ENCODE measurements around the gene UNG. TPM values are rescaled to one million over a fixed set of nuclear protein-coding genes. Genes with fewer than 3 reads are reported as not detected.

Gene UNG
- 18.7 and 29.2 TPM in 2 replicates for total RNA-seq

GRCh38 chr12:109097435-109098182 is at the start of gene UNG:
Gene UNG (plus strand): TSS chr12:109097597. CDS start chr12:109097680, 83 bp downstream.

GRCh38 chr12:109052414-109053323 is 44.7 kb upstream of the UNG start, which contains the start of gene USP30:
Gene USP30 (plus strand): TSS chr12:109052576. CDS start chr12:109052679, 103 bp downstream.

GRCh38 chr12:109093022-109093918 is 4.1 kb upstream of the UNG start, which contains the start of gene ALKBH2:
Gene ALKBH2 (minus strand): TSS chr12:109093472. CDS start chr12:109092786, 686 bp downstream.

GRCh38 chr12:109115758-109116610 is 18.6 kb downstream of the UNG start, which contains the start of gene ACACB:
Gene ACACB (plus strand): TSS chr12:109116587. CDS start chr12:109139406, 22,819 bp downstream.

Other genes starting within 250 kb of the UNG start
- 8.3 and 12.7 TPM in 2 replicates for gene SSH1, start 240.0 kb upstream of the UNG start, total RNA-seq
- gene DAO, start 217.5 kb upstream of the UNG start, total RNA-seq: not detected in 2 replicates
- gene SVOP, start 76.5 kb upstream of the UNG start, total RNA-seq: not detected in 2 replicates
- gene USP30, start 45.0 kb upstream of the UNG start, total RNA-seq: 11.9 and 22.8 TPM in 2 replicates
- 12.4 and 15.8 TPM in 2 replicates for gene ALKBH2, start 4.1 kb upstream of the UNG start, total RNA-seq
- gene ACACB, start 19.0 kb downstream of the UNG start, total RNA-seq: 0.86 and 6.0 TPM in 2 replicates
- gene FOXN4, start 211.7 kb downstream of the UNG start, total RNA-seq: not detected in 2 replicates